Retina (tissue), 1 donor: ENCODE measurements around the gene GPR137B.
A peak's percentile ranks its signal among the peaks of the same experiment; 100 is the strongest.
"Not testable (repeated sequence)": the region's sequence is repeated elsewhere in the genome, so short reads cannot be mapped to it uniquely, and the experiment has no call there.

Experiments
- DNase-seq: peaks from one replicate; pipeline ENCODE4 v3.0.0-alpha.2; 2016

Gene GPR137B, protein sequence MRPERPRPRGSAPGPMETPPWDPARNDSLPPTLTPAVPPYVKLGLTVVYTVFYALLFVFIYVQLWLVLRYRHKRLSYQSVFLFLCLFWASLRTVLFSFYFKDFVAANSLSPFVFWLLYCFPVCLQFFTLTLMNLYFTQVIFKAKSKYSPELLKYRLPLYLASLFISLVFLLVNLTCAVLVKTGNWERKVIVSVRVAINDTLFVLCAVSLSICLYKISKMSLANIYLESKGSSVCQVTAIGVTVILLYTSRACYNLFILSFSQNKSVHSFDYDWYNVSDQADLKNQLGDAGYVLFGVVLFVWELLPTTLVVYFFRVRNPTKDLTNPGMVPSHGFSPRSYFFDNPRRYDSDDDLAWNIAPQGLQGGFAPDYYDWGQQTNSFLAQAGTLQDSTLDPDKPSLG

DNA sequence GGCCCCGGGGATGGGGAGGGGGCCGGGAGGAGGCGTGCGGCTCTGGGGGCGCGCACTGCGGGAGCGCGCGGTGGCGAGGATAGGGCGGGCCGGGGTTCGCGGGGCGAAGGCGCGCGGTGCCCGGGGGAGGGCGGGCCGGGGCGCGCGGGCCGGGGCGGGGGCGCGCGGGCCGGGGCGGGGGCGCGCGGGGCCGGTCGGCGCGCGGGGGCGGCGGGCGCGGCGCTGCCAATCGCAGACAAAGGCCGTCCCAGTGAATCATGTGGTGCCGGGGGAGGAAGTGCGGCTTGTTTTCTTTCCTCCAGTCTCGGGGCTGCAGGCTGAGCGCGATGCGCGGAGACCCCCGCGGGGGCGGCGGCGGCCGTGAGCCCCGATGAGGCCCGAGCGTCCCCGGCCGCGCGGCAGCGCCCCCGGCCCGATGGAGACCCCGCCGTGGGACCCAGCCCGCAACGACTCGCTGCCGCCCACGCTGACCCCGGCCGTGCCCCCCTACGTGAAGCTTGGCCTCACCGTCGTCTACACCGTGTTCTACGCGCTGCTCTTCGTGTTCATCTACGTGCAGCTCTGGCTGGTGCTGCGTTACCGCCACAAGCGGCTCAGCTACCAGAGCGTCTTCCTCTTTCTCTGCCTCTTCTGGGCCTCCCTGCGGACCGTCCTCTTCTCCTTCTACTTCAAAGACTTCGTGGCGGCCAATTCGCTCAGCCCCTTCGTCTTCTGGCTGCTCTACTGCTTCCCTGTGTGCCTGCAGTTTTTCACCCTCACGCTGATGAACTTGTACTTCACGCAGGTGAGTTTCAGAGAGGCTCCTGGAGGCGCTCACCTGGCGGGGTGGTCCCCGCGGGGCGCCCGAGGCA lies at the start of gene GPR137B:
GPR137B (plus strand) TSS at position 287 of the 851 bp plus-strand sequence; CDS start at position 371, 84 bp downstream.
- DNase-seq = peak; percentile 76

DNA sequence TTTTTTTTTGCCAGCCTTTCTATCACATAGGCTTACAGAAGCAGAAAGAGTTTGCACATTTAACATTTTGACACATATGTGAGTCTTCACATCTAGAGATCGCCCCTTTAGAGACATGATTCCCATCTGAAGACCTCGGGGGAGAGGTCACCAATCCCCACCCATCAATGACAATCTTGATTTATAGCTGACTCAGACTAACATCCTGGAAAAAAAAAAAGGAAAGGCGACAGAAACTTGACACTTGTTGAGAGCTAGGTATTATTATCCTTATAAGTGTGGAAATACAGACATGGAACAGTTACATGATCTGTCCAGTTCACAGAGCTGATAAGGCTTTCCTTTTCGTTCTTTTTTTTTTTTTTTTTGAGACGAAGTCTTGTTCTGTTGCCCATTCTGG lies 49.4 kb upstream of the GPR137B start:
- no peak for DNase-seq

DNA sequence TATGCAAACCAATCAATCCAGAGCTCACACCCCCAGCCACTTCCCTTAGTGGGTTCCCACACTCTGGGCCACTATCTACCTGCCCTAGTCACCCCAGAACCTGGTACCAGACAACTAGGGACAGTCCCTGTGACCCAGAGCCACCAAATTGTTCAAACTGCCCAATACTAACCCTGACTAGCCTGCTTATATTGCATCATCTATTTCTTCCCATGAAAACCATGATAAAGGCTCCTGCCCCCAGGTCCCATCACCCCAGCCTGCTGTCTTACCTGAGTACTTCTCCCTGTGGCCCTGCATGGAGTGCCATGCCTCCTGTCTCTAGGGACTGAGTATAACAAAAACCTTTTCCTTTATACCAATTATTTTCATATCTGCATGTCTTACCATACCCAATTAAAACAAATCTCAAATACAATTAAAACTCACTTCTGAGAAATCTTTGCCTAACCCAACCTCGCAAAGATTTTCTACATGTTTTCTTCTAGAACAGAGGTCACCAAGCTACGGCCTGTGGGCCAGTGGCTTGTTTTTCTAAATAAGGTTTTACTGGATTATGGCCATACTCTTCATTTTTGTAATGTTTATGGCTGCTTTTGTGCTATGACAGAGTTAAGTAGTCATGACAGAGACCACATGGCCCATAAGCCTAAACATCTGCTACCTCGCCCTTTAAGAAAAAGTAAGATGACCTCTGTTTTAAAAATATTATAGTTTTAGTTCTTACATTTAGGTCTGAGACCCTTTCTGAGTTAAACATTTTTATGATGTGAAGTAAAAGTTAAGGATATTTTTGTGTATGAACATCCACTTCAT lies 46.4 kb upstream of the GPR137B start:
- no peak for DNase-seq

DNA sequence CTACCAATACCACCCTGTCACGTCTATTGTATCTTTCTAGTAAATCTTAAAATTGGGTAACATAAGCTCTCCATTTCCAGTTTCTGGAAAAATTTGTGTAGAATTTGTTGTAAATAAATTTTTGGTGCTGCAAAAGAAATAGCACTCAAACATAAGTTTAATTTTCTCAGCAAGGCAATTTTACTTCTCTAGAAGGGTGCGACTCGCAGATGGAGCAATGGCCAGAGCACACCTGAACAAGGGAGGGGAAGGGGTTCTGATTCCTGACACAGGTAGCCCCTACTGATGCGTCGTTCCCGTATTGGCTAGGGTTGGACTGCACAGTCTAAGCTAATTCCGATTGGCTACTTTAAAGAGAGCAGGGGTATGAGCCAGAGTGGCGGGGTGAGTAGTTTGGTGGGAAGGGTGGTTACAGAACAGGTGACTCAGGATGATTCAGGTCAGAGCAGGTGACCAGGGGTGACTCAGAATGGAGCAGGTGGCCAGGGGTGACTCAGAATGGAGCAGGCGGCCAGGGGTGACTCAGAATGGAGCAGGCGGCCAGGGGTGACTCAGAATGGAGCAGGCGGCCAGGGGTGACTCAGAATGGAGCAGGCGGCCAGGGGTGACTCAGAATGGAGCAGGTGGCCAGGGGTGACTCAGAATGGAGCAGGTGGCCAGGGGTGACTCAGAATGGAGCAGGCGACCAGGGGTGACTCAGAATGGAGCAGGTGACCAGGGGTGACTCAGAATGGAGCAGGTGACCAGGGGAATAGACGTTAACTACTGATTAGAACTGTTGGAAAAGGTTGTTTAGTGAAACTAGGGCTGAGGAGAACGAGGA lies 45.5 kb upstream of the GPR137B start:
- DNase-seq = not testable (repeated sequence)

DNA sequence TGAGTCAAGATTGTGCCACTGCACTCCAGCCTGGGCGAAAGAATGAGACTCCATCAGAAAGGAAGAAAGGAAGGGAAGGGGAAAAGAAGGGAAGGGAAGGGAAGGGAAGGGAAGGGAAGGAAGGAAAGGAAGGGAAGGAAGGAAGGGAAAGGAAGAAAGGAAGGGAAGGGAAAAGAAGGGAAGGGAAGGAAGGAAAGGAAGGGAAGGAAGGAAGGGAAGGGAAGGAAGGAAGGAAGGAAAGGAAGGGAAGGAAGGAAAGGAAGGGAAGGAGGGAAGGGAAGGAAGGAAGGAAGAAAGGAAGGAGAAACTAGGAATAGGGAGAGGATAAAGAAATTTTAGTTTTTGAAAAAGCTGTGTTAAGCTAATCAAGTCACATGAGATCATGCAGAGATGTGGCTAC lies 44.1 kb upstream of the GPR137B start:
- no peak for DNase-seq

DNA sequence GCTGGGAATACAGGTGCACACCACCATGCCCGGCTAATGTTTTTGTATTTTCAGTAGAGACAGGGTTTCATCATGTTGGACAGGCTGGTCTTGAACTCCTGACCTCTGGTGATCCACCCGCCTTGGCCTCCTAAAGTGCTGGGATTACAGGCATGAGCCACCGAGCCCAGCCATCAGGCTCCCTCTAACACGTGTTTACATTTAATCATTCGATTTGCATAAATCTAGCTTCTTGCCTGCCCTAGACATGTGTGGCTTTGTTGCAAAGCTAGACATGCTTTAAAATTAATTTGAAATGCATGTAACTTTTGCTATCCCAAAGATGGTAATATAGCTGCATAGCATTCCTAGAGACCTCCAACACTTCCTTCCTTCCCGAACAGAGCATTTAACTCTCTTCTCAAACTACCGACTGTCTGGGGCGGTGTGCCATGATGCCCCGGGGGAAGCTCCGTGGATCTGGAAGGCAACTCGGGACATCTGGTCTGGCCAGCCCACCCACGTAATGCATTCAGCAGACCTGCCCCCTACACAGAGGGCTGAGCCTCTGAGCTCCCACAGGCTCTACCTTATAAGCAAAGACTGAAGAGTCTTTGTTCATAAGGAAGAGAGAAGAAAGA lies 42.9 kb upstream of the GPR137B start:
- DNase-seq = no peak

DNA sequence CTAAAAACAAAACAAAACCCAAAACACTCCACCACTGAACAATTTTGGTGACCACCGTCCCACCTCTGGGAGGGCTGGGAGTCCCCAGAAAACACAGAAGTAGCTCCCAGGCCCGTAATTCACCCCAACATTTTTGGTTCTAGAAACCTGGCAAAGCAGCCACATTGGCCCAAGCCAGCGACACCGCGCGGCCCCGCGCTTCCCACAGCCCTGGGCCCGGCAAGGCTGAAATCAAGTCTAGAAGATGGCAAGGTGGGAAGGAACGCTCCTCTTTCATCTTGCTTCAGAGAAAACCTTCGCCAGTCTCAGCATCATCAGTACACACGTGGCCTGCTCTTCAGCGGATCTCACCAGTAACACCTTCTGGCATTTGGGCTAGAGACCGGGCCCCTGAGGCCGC lies 41.5 kb upstream of the GPR137B start:
- no peak for DNase-seq

DNA sequence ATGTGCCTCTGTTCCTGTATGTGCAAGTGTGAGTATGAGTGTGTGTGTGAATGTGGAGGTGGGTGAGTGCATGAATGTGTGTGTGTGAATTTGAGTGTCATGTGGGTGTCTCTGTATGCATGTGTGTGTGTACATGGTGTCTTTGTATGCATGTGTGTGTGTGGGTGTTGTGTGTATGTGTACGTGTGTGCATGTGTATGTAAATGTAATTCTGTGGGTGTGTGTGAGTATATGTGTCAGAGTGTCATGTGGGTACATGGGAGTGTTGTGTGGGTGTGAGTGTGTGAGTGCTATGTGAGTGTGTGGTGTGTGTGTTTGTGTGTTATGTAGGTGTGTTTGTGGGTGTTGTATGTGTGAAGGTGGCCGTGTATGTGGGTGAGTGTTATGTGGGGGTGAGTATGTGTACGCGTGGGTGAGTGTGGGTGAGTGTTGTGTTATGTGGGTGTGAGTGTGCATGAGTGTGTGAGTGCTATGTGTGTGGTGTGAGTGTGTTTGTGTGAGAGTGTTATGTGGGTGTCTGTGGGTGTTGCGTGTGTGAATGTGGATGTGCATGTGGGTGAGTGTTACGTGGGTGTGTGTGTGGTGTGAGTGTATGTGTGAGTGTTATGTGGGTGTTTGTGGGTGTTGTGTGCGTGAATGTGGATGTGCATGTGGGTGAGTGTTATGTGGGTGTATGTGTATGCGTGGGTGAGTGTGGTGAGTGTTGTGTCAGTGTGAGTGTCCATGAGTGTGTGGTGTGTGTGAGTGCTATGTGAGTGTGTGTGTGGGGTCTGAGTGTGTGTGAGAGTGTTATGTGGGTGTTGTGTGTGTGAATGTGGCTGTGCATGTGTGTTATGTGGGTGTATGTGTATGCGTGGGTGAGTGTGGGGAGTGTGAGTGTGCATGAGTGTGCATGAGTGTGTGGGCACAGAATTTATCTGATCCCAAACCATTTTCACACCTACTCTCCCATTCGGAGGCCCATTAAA lies 40.8 kb upstream of the GPR137B start:
- DNase-seq = no peak

DNA sequence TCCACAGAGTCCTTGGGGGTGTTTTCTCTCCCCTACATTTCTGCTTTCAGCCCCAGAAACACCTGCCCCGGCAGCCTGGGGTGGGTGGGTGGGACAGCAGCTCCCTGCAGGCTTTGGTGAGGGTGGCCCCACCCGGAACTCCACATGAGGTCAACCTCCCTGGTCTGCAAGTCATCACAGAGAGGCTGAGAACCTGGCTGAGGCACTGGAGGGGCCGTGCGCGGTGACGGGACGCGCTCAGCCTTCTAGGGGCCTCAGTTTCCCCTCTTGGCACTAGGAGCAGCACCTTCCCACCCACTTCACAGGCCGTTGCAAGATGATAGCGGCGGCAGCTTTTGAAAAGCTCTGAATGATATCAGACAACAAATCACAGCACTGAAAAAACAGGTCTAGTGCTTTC lies 39.7 kb upstream of the GPR137B start:
- no peak for DNase-seq

DNA sequence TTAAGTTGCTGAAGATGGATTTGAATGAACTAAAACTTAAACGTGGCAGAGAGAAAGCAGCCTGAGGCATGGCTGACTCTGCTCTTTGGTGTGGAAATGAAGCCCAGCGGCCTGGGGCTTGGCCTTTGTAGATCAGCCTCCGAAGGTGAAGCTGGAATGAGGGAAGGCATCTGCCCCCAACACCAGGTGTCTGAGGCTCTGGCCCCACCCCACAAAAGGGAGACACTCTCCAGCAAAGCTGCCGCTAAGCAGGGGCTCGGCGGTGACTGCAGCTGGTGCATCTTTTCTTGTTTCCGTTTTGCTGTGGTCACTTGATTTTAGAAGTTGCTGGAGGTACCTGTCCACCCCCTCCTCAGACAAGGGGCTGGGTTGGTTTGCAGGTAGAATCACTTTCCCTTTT lies 39.3 kb upstream of the GPR137B start:
- DNase-seq = no peak

DNA sequence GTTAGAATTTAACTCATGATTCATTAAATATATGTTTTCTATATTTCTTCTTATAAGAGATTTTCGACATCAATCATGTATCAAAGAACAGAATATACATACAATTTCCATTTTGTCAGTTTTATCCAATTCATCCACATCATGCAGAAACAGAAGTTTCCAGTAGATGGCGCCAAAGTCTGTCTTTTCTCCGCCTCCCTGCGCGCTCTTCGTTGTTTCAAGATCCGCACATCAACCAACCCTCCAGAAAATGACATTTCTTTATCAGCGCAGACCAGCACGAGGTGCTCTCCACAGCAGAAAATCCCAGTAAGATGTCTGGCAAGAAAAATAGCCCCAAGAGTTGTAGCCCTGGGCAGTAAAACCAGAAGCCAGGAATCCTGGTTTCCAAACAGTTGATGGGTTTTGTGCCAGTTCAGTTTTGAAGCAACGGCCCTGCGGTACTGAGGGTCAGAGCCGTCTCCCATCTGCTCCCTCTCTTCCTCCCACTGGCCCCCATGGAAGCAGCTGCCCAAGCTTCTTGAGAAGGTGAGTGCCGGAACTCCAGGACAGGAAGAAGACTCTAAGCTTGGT lies 38.6 kb upstream of the GPR137B start:
- DNase-seq = peak; percentile 84

DNA sequence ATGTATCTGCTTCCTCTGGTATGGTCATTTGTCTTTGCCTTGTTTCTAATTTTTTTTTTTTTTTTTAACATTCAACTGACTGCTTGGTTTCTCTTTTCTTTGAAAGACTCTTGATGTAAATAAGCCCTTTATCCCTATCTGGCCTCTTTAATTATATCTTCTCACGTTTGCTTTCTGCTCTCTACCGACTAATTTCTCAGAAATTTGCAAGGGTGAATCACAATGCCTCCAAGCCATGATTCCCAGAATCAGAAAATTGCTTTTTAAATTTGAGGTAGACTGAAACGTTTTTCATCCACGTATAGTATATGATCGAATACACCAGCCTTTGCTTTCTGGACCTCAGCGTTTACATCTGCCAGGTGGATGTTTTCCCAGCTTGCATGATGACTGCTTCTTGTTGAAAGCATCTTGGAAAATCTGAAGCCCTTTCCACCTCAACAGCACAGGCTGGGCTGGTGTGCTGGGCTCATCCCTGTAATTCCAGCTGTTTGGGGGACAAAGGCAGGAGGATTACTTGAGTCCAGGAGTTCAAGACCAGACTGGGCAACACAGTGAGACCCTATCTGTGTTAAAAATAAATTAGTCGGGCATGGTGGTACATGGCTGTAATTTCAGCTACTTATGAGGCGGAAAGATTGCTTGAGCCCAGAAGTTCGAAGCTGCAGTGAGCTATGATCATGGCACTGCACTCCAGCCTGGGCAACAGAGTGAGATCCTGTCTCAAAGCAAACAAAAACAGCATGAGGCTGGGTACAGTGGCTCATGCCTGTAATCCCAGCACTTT lies 35.0 kb upstream of the GPR137B start:
- no peak for DNase-seq

DNA sequence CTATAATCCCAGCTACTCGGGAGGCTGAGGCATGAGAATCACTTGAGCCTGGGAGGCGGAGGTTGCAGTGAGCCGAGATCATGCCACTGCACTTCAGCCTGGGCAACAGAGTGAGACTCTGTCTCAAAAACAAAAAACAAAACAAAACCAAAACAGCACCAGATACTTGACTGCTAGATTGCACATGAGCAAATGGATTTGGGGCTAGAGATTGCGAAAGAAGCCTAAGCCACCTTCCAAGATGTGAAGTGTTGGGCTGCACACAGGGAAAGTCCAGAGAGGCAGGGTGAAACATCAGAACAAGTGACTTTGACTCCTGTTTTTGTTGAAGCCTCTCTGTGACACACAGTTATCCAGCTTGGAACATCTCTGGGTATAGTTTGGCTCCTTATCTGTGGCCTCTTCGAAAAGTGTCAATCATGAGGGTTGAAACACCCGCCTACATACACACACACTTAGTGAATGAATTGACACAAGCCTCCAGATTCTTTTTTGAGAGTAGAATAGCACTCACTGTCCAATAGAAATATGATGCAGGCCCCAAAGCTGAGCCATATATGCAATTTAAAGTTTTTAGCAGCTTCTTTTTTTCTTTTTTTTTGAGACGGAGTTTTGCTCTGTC lies 34.2 kb upstream of the GPR137B start:
- no peak for DNase-seq

DNA sequence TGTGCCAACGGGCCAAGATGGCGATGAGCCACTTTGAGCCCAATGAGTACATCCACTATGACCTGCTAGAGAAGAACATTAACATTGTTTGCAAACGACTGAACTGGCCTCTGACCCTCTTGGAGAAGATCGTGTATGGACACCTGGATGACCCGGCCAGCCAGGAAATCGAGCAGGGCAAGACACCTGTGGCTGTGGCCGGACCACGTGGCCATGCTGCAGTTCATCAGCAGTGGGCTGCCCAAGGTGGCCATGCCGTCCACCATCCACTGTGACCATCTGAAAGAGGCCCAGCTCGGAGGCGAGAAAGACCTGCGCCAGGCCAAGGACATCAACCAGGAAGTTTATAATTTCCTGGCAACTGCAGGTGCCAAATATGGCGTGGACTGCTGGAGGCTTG lies 32.2 kb upstream of the GPR137B start:
- no peak for DNase-seq

DNA sequence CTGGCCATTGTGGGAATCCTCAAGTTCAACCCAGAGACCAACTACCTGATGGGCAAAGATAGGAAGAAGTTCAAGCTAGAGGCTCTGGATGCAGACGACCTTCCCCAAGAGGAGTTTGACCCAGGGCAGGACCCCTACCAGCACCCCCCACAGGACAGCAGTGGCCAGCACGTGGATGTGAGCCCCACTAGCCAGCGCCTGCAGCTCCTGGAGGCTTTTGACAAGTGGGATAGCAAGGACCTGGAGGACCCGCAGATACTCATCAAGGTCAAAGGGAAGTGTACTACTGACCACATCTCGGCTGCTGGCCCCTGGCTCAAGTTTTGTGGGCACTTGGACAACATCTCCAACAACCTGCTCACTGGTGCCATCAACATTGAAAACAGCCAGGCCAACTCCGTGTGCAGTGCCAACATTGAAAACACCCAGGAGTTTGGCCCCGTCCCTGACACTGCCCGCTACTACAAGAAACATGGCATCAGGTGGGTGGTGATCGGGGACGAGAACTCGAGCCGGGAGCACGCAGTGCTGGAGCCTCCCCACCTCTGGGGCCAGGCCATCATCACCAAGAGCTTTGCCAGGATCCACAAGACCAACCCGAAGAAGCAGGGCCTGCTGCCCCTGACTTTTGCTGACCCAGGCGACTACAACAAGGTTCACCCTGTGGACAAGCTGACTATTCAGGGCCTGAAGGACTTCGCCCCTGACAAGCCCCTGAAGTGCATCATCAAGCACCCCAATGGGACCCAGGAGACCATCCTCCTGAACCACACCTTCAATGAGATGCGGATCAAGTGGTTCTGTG lies 30.6 kb upstream of the GPR137B start:
- DNase-seq = no peak

DNA sequence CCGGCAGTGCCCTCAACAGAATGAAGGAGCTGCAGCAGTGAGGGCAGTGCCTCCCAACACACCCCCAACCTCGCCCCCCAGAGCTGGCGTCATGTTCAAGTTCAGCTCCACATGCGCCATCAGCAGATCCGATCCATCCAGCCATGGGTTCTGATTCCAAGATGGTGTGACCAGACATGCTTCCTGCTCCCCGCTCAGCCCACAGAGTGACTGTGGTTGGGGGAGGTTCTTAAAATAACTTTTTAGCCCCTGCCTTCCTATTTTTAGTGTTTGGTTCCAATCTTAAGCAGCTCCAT lies 30.1 kb upstream of the GPR137B start:
- DNase-seq = no peak

DNA sequence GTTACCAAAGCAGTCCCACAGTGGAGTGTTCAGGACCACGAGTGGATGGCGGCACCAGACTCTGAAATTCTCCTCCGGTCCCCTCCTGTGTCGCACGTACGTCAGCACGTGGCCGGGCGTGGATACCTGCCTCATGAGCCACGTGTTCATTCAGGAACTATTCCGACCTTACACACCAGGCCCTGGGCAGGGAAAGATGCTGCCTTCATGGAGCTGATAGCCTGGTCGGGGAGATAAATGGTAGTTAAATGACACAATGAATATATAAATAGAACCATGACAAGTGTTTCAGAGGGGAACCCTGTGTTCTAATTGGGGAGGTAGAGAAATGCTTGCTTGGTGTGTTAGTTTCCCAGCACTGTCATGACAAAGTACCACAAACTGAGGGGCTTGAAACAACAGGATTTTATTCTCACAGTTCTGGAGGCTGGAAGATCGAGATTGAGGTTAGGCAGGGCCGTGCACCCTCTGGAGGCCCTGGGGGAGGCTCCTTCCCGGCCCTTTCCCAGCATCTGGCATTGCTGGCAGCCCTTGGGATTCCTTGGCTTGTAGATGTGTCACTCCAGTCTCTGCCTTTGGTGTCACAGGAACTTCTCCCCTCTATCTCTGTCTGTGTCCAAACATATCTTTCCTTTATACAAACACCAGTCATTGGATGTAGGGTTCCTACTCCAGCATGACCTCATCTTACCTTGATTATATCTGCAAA lies 28.9 kb upstream of the GPR137B start:
- no peak for DNase-seq
